RPMI7951 (cell line): ENCODE data around the gene MYRFL. TPM values are rescaled to one million over a fixed set of nuclear protein-coding genes. Genes with fewer than 3 reads are reported as not detected.
"Not testable (repeated sequence)": the region's sequence is repeated elsewhere in the genome, so short reads cannot be mapped to it uniquely, and the experiment has no call there.

Experiments used
- DNase-seq: peaks from one replicate; pipeline ENCODE4 v3.0.0-alpha.2; 2012; ENCODE audit warnings: low read depth
- total RNA-seq: library from RNA; depleted of rRNA; stranded (reverse); fragments of >200 nt; shearing (Covaris generic); gene quantifications from 2 replicates; pipeline ENCODE4 v1.2.3, GENCODE V29; 2014

The MYRFL gene
- total RNA-seq, 1 experiment from 2014 or later, result not detected

- DNase-seq, result no peak
Observed at GRCh38 chr12:69843608-69844007, 18.6 kb downstream of the MYRFL start.

- DNase-seq, result no peak
Observed at GRCh38 chr12:69844416-69844815, 19.4 kb downstream of the MYRFL start.

GRCh38 chr12:69844836-69845235 is 19.8 kb downstream of the MYRFL start:
- no peak for DNase-seq

GRCh38 chr12:69846976-69847375 is 21.9 kb downstream of the MYRFL start:
- DNase-seq, result no peak

DNA sequence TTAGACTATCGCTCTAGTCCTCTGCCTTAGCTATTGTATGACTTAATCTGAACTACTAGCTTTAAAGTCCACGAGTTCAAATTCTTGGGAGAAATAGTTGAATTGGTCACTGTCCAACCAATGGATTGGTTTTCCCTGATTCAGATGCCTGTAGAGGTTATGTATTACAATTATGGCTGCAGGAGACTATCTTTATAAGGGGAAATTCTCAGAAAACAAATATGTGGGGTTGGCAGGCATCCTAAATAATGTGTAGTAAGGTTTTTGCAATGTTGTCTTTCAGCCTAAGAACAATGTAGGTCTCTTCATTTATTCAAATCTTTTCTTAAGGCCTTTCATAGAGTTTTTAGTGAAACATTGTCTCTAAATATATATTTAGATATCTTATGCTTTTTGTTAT is 26.9 kb downstream of the MYRFL start:
- DNase-seq, result no peak

GRCh38 chr12:69853176-69853961 is 28.3 kb downstream of the MYRFL start:
- not testable (repeated sequence) for DNase-seq

DNA sequence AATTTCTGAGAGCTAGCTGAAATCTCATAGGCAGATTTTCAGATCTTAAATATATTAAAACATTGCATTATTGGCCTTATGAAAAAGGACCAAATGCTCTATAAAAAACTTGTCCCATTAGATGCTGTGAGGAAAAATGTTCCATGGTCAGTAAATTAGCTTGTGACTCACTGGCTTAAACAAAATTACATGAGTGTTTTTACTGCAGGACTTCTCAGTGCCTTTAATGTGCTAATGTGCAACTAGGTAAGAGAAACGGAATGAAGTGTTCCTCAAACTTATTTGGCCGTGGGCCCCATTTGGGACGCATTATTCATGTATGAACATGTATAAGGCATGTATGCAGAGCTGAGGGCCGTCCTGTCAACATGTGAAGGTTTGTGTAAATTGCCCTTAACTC is 41.7 kb downstream of the MYRFL start:
- DNase-seq, result no peak

- no peak for DNase-seq
Observed at GRCh38 chr12:69868695-69869094, 43.7 kb downstream of the MYRFL start.

DNA sequence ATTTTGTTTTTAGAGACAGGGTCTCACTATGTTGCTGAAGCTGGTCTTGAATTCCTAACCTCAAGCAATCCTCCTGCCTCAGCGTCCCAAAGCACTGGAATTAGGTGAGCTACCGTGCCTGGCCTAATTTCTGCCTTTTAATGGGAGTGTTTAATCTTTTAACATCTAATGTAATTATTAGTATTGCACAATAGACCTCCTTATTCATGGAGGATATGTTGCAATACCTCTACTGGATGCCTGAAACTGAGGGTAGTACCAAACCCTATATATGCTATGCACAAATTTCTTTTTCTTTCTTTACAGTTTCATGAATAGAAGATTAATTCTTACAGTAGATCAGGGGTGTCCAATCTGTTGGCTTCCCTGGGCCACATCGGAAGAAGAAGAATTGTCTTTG is 47.8 kb downstream of the MYRFL start:
- no peak for DNase-seq

DNA sequence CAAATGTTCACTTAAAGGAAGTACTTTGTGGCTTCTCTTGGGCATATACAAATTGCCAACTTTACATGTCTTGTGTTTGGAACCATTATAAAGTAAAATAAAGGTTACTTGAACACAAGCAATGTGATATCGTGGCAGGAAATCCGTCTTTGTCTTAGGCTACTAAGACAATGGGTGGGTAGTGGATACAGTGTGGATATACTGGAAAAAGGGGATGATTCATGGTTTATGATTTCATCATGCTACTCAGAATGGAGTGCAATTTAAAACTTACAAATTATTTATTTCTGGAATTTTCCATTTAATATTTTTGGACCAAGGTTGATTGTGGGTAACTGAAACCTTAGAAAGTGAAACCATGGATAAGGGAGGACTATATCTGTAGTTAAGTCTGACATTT is 48.4 kb downstream of the MYRFL start:
- DNase-seq, result peak; percentile 4

DNA sequence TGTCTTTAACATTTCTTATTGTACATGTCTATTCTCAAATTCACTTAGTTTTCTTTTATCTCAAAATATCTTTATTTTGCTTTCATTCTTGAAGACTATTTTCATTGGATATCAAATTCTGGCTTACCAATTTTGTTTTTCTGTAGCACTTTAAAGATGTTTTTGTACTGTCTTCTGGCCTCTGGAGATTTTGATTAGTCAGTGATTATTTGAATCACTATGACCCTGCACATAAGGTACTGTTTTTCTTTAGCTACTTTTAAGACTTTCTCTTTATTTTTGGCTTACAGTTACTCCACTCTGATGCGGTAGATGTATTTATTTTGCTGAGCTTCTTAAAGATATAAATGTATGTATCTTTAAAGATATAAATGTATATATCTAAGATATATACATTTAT is 49.6 kb downstream of the MYRFL start:
- DNase-seq, result no peak

- no peak for DNase-seq
Observed at GRCh38 chr12:69875416-69875935, 50.4 kb downstream of the MYRFL start.

DNA sequence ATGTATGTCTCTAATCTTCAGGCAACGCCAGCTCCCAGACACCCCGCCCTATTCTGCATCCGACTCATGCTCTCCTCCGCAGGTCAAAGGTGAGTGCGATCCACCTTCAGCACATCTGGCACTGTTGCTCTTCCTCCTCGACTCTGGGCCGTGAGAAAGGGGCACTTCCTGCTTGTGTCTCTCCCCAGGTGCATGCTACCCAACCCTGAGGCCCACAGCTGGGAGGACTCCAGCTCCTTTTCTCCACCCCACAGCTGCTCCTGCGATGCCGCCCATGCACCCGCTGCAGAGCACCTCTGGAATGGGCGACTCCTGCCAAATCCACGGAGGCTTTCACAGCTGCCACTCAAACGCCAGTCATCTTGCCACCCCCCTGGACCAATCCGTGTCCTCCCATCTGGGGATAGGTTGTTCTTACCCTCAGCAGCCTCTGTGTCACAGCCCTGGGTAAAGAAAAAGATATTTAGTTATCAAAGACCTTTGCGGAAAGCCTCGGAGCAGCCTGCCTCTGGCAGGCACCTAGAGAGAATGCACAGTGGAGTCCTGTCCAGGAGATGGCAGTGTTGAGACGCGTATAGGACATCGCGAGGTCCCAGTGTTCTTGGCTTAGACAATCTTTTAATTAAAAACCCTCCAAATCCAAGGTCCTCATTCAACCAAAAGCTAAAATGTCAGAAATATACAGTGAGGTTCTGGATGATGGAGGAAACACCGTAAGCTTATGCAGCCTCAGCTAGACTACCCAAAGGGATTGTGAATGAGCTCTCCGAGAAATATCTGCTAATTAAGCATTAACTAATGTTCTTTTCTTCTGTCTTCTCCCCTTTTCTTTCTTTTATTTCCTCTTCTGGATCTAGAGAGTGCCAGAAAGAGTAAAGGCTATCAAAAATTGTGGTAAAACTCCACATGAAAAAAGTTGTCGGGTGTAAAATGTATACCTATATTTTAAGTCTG is 54.3 kb downstream of the MYRFL start:
- DNase-seq, result peak; percentile 56

DNA sequence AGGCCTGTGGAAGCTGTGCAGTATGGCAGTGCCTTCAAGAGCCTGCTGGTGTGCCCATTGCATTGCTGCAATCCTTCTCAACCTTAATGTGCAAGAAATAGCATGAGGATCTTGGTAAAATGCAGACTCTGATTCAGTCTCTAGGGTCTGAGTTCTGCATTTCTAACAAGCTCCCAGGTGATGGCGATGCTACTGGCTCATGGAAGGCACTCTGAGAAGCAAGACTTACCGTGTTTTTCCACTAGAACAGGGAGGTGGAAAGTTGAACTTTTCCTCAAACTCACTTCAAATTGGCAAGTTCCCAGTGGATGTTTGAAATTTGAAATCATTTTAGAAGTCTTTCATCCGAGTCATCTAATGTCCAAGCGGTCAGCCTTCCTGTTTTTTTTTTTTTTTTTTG is 55.5 kb downstream of the MYRFL start:
- DNase-seq, result peak; percentile 10

GRCh38 chr12:69881771-69882170 is 56.7 kb downstream of the MYRFL start:
- no peak for DNase-seq

- no peak for DNase-seq
Observed at GRCh38 chr12:69884386-69884785, 59.4 kb downstream of the MYRFL start.

GRCh38 chr12:69885658-69886057 is 60.6 kb downstream of the MYRFL start:
- DNase-seq, result no peak

DNA sequence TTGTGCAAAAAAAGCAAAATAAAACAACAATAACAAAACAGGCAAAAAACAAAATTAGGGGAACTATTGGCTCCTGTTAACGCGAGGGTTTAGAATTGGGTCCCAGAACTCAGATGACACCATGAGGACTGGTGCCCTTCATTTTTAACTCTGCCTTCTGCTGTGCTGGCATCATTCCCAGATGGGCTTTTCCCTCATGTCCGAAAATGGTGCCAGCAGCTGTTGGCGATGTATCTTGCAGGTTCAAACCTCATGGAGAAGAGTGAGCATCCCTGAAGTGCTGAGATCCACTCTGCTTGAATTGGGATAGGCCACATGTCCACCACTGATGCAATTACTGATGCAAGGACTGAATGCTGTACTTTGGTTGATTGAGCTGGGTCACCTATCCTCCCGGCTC is 61.1 kb downstream of the MYRFL start:
- DNase-seq, result no peak

DNA sequence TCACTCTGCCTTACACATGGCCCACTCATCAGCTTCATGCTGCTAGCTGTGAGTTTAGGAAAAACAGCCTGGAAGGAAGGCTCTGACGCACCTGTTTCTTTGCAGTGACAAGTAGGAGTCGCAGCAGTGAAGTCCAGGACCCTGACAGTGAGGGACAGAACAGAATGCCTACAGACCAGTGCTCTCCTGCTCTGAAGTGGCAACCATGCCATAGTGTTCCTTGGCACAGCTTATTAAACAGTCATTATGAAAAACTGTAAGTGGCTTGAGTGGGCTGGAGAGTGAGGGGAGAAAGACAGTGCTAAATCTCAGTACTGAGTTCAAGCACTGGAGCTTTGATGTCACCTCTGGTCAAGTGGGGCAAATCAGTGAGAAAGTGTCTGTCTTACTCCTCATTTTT is 61.7 kb downstream of the MYRFL start:
- DNase-seq, result no peak

DNA sequence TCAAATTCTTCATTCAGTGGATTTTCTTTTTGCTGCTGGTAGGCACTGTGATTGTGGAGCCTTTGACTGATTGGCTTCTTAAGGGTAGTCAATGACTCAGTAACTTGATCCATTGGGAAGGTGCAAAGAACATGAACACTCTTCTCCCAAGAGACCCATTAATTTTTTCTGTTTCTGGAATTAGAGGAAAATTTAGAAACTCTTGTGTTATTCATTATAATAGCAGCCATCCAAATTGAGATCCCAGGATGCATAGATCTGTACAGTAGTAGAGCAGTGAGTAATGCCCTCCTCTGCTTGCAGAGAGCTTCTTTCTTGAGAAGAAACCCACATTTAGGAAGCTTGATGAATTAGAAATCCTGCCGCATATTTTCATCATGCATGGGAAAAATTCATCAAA is 63.9 kb downstream of the MYRFL start:
- no peak for DNase-seq

DNA sequence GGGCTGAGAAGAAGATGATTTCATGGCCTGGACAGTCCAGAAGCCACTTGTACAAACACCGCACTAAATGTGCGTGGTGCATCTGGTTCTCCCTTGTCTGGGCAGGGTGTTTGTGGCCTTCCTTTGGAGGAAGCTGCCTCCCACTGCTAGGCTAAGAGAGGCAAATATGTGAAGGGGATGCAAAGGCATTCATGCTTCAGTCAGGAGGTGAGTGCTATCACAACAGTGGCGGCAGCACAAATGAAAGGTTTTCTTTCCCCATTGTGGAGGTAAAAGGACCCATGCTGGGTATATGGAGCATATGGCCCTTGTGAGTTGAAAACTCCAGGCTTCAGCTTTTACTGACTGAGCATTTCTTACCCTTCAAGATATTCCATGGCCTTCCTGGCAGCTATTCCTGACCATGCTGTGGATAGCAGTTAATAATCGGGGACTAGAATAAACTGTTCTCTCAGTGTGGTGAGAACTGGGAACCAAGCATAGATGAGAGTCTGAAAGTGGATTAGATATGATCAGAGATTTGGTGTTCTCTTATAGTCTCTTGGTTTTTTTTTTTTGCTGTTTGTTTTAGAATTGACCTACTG is 69.9 kb downstream of the MYRFL start:
- DNase-seq, result no peak

DNA sequence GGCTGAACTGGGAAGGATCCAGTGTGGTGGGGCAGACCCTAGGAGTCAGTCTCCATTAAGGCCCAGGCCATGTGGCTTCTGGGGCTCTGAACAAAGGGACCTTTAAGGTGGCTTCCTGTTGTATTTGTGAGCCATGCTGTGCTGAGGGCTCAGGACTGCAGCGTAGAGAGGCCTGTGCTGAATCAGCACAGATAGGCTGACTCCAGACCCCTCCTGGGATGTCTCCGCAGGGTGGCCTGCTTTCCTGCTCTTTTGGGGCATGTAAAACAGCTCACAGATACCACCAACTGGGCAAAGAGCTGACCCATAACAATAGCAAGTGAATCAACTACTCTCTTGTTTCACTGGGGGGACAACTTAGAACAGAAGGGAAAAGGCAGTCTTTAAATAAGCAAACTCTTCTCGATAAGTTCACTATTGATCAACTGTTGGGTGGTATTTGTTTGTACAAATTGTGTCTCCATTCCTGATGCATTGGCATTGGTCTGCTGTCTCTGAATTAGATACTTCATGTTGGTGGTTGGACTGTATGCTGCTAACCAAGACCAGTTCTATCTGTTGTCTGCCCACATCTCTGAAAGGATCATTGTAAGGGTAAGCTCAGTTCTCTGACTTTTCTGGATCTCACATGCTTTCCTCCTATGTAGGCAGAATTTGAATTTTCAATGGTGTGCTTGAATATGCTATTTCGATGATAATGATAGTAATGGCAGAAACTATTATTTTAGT is 71.8 kb downstream of the MYRFL start:
- no peak for DNase-seq
